Ishikawa (cell line): ENCODE results near the gene TXNDC9.

Source experiments
- CEBPB ChIP-seq: IDR thresholded peaks from 2 replicates; pipeline ENCODE4 v1.6.1; 2012
- EGR1 ChIP-seq: IDR thresholded peaks from 2 replicates; pipeline ENCODE4 v1.6.1; 2012
- EP300 ChIP-seq: IDR thresholded peaks from 2 replicates; pipeline ENCODE4 v1.6.1; 2012; ENCODE audit warnings: borderline replicate concordance
- FOXM1 ChIP-seq: IDR thresholded peaks from 2 replicates; pipeline ENCODE4 v1.6.1; 2012; ENCODE audit warnings: low read depth, borderline replicate concordance
- MAX ChIP-seq: IDR thresholded peaks from 2 replicates; pipeline ENCODE4 v1.6.1; 2012
- RAD21 ChIP-seq: IDR thresholded peaks from 2 replicates; pipeline ENCODE4 v1.6.1; 2012; ENCODE audit warnings: low read depth
- REST ChIP-seq: IDR thresholded peaks from 2 replicates; pipeline ENCODE4 v1.6.1; 2012; ENCODE audit warnings: low read depth, mild to moderate bottlenecking
- TAF1 ChIP-seq: IDR thresholded peaks from 2 replicates; pipeline ENCODE4 v1.6.1; 2012; ENCODE audit warnings: low read depth, mild to moderate bottlenecking
- TCF12 ChIP-seq: IDR thresholded peaks from 2 replicates; pipeline ENCODE4 v1.6.1; 2012; ENCODE audit warnings: low read depth
- TEAD4 ChIP-seq: IDR thresholded peaks from 2 replicates; pipeline ENCODE4 v1.6.1; 2012
- YY1 ChIP-seq: IDR thresholded peaks from 2 replicates; pipeline ENCODE4 v1.6.1; 2012; ENCODE audit warnings: low read depth
- ZBTB7A ChIP-seq: IDR thresholded peaks from 2 replicates; pipeline ENCODE4 v1.6.1; 2012; ENCODE audit warnings: low read depth

- TF ChIP-seq FOXM1 (no peak), RAD21 (no peak), TEAD4 (no peak), ZBTB7A (no peak), EP300 (no peak), REST (no peak), MAX (no peak), TAF1 (no peak), TCF12 (no peak), CEBPB (no peak), EGR1 (no peak), YY1 (no peak)
Measured at GRCh38 chr2:99354070-99354469, 17.9 kb upstream of the TXNDC9 start.
